Measurements from ENCODE around the gene BTBD16.

DNA sequence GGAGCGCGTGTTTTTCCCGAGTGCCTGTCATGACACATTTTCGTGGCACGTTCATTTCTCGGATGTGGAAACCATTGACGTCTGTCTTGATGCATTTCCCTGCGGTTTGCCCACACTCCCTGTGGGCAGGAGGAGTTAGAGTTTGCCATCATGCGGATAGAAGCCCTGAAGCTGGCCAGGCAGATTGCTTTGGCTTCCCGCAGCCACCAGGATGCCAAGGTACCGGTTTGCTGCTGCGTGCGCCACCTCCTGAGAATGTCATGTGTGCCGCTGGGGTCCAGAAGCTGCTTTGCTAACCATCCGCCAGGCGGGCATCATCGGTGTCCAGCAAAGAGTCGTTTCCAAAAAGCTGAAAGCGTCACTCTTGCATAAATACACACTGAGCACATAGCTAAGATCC lies 40.9 kb upstream of the BTBD16 start:
- TF ChIP-seq ESRRA (IDR thresholded peaks at IDR 0.05; ENCODE audit: low read length) (no peak), ZZZ3 (IDR thresholded peaks at IDR 0.05; ENCODE audit: control insufficient read depth, insufficient read length, low read depth) (no peak), RAD21 (IDR thresholded peaks at IDR 0.05; ENCODE audit: insufficient read depth, low read depth, low read length) (no peak), HCFC1 (IDR thresholded peaks at IDR 0.05; ENCODE audit: low read length) (no peak), ATF7 (IDR thresholded peaks at IDR 0.05; ENCODE audit: low read depth) (no peak), SPI1 (IDR thresholded peaks at IDR 0.05; ENCODE audit: borderline replicate concordance, insufficient read depth, low read depth, low read length) (no peak), RFX5 (IDR thresholded peaks at IDR 0.05; ENCODE audit: low read depth, low read length) (no peak), CTCF (IDR thresholded peaks at IDR 0.05 in 2 of 3, conservative IDR thresholded peaks at IDR 0.05 in 1 of 3; ENCODE audit: control insufficient read depth in 2 of 3, extremely low read depth in 1 of 3, insufficient read depth in 1 of 3, low read depth in 3 of 3, low read length in 3 of 3) (no peak), MAX (IDR thresholded peaks at IDR 0.05; ENCODE audit: low read depth, low read length) (no peak), USF1 (IDR thresholded peaks at IDR 0.05; ENCODE audit: borderline replicate concordance, extremely low read length, insufficient read depth, low read depth, low read length) (no peak), POLR2AphosphoS5 (IDR thresholded peaks at IDR 0.05; ENCODE audit: low read length) (no peak), HDGF (IDR thresholded peaks at IDR 0.05) (no peak), RB1 (IDR thresholded peaks at IDR 0.05; ENCODE audit: borderline replicate concordance) (no peak), TAF1 (IDR thresholded peaks at IDR 0.05; ENCODE audit: borderline replicate concordance, low read depth, low read length) (no peak)
